Stimulated activated CD4-positive, alpha-beta T cell treated with anti-CD3 and anti-CD28 coated beads, TNF-alpha, amount 100 ng/mL, for 48 hours (primary cell): ENCODE data around the gene LMBR1L.

Experiments
- DNase-seq, 3 donors: peaks; one replicate each; pipeline ENCODE4 v3.0.0-alpha.2; 2020; ENCODE audit warnings: low read depth in 3 of 3

LMBR1L gene

GRCh38 chr12:49054096-49054495 lies 56.6 kb downstream of the LMBR1L start:
- DNase-seq, result no peak

GRCh38 chr12:49052451-49053208 lies 58.0 kb downstream of the LMBR1L start:
- no peak for DNase-seq

GRCh38 chr12:49051777-49052438 lies 58.7 kb downstream of the LMBR1L start:
- no peak for DNase-seq

GRCh38 chr12:49051373-49051764 lies 59.3 kb downstream of the LMBR1L start:
- no peak for DNase-seq

GRCh38 chr12:49050507-49051372 lies 59.9 kb downstream of the LMBR1L start:
- no peak for DNase-seq

GRCh38 chr12:49049566-49050224 lies 61.0 kb downstream of the LMBR1L start:
- DNase-seq, result no peak

GRCh38 chr12:49048953-49049352 lies 61.7 kb downstream of the LMBR1L start:
- no peak for DNase-seq
